Tibial nerve (tissue), 4 donors: ENCODE data around the gene AQP12A.

Experiments used
- EP300 ChIP-seq, 2 donors: sonication (generic); formaldehyde crosslinking; IDR thresholded peaks; one replicate each; pipeline ENCODE4 v1.6.1; 2017; ENCODE audit warnings: antibody characterized with exemption in 2 of 2, mild to moderate bottlenecking in 1 of 2
- POLR2A ChIP-seq, 2 donors: fragments of 450-650 bp; IDR thresholded peaks; one replicate each; pipeline ENCODE4 v1.6.1; 2017; ENCODE audit warnings: antibody characterized with exemption in 2 of 2, mild to moderate bottlenecking in 2 of 2, moderate library complexity in 2 of 2
- TF ChIP-seq, protein P1 (sequence below), 5 experiments: fragments of 200-600 bp in 3 of 5; fragments of 450-650 bp in 2 of 5; sonication (generic) in 3 of 5; IDR thresholded peaks; one replicate each; pipeline ENCODE4 v1.5.1; 2016 to 2019; ENCODE audit warnings: antibody characterized with exemption in 5 of 5, mild to moderate bottlenecking in 3 of 5, moderate library complexity in 2 of 5

- TF ChIP-seq, protein P1, sequence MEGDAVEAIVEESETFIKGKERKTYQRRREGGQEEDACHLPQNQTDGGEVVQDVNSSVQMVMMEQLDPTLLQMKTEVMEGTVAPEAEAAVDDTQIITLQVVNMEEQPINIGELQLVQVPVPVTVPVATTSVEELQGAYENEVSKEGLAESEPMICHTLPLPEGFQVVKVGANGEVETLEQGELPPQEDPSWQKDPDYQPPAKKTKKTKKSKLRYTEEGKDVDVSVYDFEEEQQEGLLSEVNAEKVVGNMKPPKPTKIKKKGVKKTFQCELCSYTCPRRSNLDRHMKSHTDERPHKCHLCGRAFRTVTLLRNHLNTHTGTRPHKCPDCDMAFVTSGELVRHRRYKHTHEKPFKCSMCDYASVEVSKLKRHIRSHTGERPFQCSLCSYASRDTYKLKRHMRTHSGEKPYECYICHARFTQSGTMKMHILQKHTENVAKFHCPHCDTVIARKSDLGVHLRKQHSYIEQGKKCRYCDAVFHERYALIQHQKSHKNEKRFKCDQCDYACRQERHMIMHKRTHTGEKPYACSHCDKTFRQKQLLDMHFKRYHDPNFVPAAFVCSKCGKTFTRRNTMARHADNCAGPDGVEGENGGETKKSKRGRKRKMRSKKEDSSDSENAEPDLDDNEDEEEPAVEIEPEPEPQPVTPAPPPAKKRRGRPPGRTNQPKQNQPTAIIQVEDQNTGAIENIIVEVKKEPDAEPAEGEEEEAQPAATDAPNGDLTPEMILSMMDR (IDR thresholded peaks at IDR 0.05) = no peak
- no peak for TF ChIP-seq EP300 (IDR thresholded peaks at IDR 0.05)
- TF ChIP-seq POLR2A (IDR thresholded peaks at IDR 0.05) = no peak
These were observed 42.3 kb downstream of the AQP12A start for GRCh38 chr2:240733803-240734495.
